SK-N-SH (cell line): ENCODE results near the gene TNN. TPM values are rescaled to one million over a fixed set of nuclear protein-coding genes. Genes with fewer than 3 reads are reported as not detected.

Source experiments
- CTCF ChIA-PET: fragments of 300-600, 350-600 bp; formaldehyde crosslinking; extraction: SDS; loops from one replicate; lab custom pipeline; 2021; lab: Yijun Ruan, JAX
- POLR2A ChIA-PET: fragments of 350-600 bp; sonication (Branson Sonifier 250); formaldehyde crosslinking; extraction: SDS; loops from one replicate; lab custom pipeline; 2020; ENCODE audit warnings: antibody characterized with exemption, inconsistent platforms; lab: Yijun Ruan, JAX
- DNase-seq: peaks from one replicate; pipeline ENCODE4 v3.0.0; 2012
- H2AFZ ChIP-seq: fragments of 200-600 bp; sonication (generic); 2 replicates; pipeline ENCODE4 v1.8.1; 2016; ENCODE audit warnings: antibody characterized with exemption, mild to moderate bottlenecking, low read depth
- H3F3A ChIP-seq: fragments of 200-600 bp; sonication (generic); replicated peaks from 2 replicates; pipeline ENCODE3; 2016; ENCODE audit warnings: antibody characterized with exemption, mild to moderate bottlenecking; ENCODE audit not compliant: insufficient read depth
- H3K27ac ChIP-seq, 2 experiments: fragments of 200-500 bp in 1 of 2; fragments of 200-600 bp in 1 of 2; sonication (Bioruptor generic) in 1 of 2; sonication (generic), shearing (Covaris generic) in 1 of 2; 2 replicates each; pipeline versions ENCODE4 v1.5.1 to v1.6.1; 2014 to 2016; ENCODE audit warnings: low read depth in 2 of 2, inconsistent platforms in 1 of 2, low read length in 1 of 2, mild to moderate bottlenecking in 1 of 2, mixed read lengths in 1 of 2
- H3K27me3 ChIP-seq: fragments of 200-600 bp; sonication (generic), shearing (Covaris generic); 2 replicates; pipeline ENCODE4 v1.6.1; 2016; ENCODE audit warnings: mixed run types; ENCODE audit not compliant: insufficient read depth
- H3K36me3 ChIP-seq, 2 experiments: fragments of 200-500 bp in 1 of 2; fragments of 200-600 bp in 1 of 2; sonication (Bioruptor generic) in 1 of 2; sonication (generic) in 1 of 2; replicated peaks in 1 of 2; 2 replicates each; pipeline versions ENCODE3 to v1.5.1; 2014 to 2016; ENCODE audit warnings: low read length in 1 of 2, mild to moderate bottlenecking in 1 of 2; ENCODE audit not compliant: insufficient read depth in 2 of 2, control insufficient read depth in 1 of 2
- H3K4me1 ChIP-seq, 2 experiments: fragments of 200-500 bp in 1 of 2; fragments of 200-600 bp in 1 of 2; sonication (Bioruptor generic) in 1 of 2; sonication (generic), shearing (Covaris generic) in 1 of 2; 2 replicates each; pipeline versions ENCODE4 v1.5.1 to v1.6.1; 2014 to 2016; ENCODE audit warnings: low read depth in 1 of 2, low read length in 1 of 2, mixed run types in 1 of 2; ENCODE audit not compliant: insufficient read depth in 2 of 2, control insufficient read depth in 1 of 2
- H3K4me2 ChIP-seq: fragments of 200-600 bp; sonication (generic), shearing (Covaris generic); 2 replicates; pipeline ENCODE4 v1.6.1; 2017; ENCODE audit warnings: mixed run types
- H3K4me3 ChIP-seq, 2 experiments: fragments of 200-500 bp in 1 of 2; fragments of 200-600 bp in 1 of 2; sonication (Bioruptor generic) in 1 of 2; sonication (generic), shearing (Covaris generic) in 1 of 2; 2 replicates each; pipeline versions ENCODE4 v1.5.1 to v1.8.1; 2014 to 2016; ENCODE audit warnings: low read depth in 2 of 2, inconsistent platforms in 1 of 2, low read length in 1 of 2, mild to moderate bottlenecking in 1 of 2, mixed read lengths in 1 of 2, moderate library complexity in 1 of 2
- H3K79me2 ChIP-seq: fragments of 200-600 bp; sonication (generic); 2 replicates; pipeline ENCODE4 v1.8.1; 2017; ENCODE audit warnings: mild to moderate bottlenecking; ENCODE audit not compliant: insufficient read depth
- H3K9ac ChIP-seq: fragments of 200-600 bp; sonication (generic); 2 replicates; pipeline ENCODE4 v1.6.1; 2017; ENCODE audit warnings: mixed run types
- H3K9me2 ChIP-seq: fragments of 200-600 bp; sonication (generic); 2 replicates; pipeline ENCODE4 v1.6.1; 2017; ENCODE audit warnings: mixed run types
- H3K9me3 ChIP-seq: fragments of 200-600 bp; sonication (generic); 2 replicates; pipeline ENCODE4 v1.6.1; 2017; ENCODE audit warnings: mixed run types, mild to moderate bottlenecking, moderate library complexity
- H4K20me1 ChIP-seq: fragments of 200-600 bp; sonication (generic); 2 replicates; pipeline ENCODE4 v1.6.1; 2017; ENCODE audit warnings: mild to moderate bottlenecking, mixed run types; ENCODE audit not compliant: insufficient read depth
- ELF1 ChIP-seq: IDR thresholded peaks from 2 replicates; pipeline ENCODE4 v1.4.0; 2012
- FOXJ3 ChIP-seq: sonication (generic); formaldehyde crosslinking; IDR thresholded peaks from 2 replicates; pipeline ENCODE4 v1.5.1; 2020; ENCODE audit warnings: mild to moderate bottlenecking, missing genetic modification reagents
- GABPA ChIP-seq: IDR thresholded peaks from 2 replicates; pipeline ENCODE4 v1.4.0; 2012; ENCODE audit warnings: low read depth, mild to moderate bottlenecking
- JUND ChIP-seq: IDR thresholded peaks from 2 replicates; pipeline ENCODE4 v1.4.0; 2012
- MXI1 ChIP-seq: IDR thresholded peaks from 2 replicates; pipeline ENCODE4 v1.6.1; 2012; ENCODE audit warnings: mild to moderate bottlenecking, low read depth, low read length, improper control_type of control experiment
- NFIC ChIP-seq: IDR thresholded peaks from 2 replicates; pipeline ENCODE4 v1.4.0; 2012; ENCODE audit warnings: borderline replicate concordance
- NRF1 ChIP-seq: IDR thresholded peaks from 2 replicates; pipeline ENCODE4 v1.6.1; 2012; ENCODE audit warnings: low read depth, mild to moderate bottlenecking, low read length
- POLR2AphosphoS5 ChIP-seq: IDR thresholded peaks from 2 replicates; pipeline ENCODE4 v1.6.1; 2012; ENCODE audit warnings: low read depth, low read length
- RXRA ChIP-seq: IDR thresholded peaks from 2 replicates; pipeline ENCODE4 v1.4.0; 2012; ENCODE audit warnings: low read depth, mild to moderate bottlenecking, borderline replicate concordance
- TAF1 ChIP-seq: IDR thresholded peaks from 2 replicates; pipeline ENCODE4 v1.6.1; 2012; ENCODE audit warnings: low read depth, mild to moderate bottlenecking, low read length, moderate library complexity, borderline replicate concordance
- WGBS: methylation state at CpG from one replicate; pipeline ENCODE4 v1.1.6; 2017; ENCODE audit warnings: low lambda C conversion rate; 5-methylcytosine and 5-hydroxymethylcytosine counted together
- polyA plus RNA-seq, 3 experiments: library from polyadenylated mRNA; depleted of rRNA; stranded (reverse); fragments of >200 nt; gene quantifications; 2 replicates each; pipeline ENCODE4 v1.2.3, GENCODE V29; 2012
- TF ChIP-seq, protein P1 (sequence below): IDR thresholded peaks from 2 replicates; pipeline ENCODE4; 2012
- TF ChIP-seq, protein P2 (sequence below): fragments of 150-350 bp; IDR thresholded peaks from 2 replicates; pipeline ENCODE4 v1.6.1; 2016; ENCODE audit warnings: mild to moderate bottlenecking, low read depth, low read length
- TF ChIP-seq, protein P3 (sequence below): IDR thresholded peaks from 2 replicates; pipeline ENCODE4 v1.4.0; 2012; ENCODE audit warnings: low read depth, borderline replicate concordance
- TF ChIP-seq, protein P4 (sequence below): fragments of 150-350 bp; IDR thresholded peaks from 2 replicates; pipeline ENCODE4 v1.6.1; 2017; ENCODE audit warnings: antibody characterized with exemption, low read length, low read depth, borderline replicate concordance
- TF ChIP-seq, protein P5 (sequence below): IDR thresholded peaks from 2 replicates; pipeline ENCODE4 v1.6.1; 2012; ENCODE audit warnings: mild to moderate bottlenecking, low read depth, low read length, moderate library complexity

Gene TNN
- polyA plus RNA-seq, 1 of the 3 experiments (the other 2 are of a cell fraction): not detected

GRCh38 chr1:175171036-175171913 lies 103.6 kb downstream of the TNN start:
- Histone ChIP-seq H3K79me2 (no peaks in the 10 kb centered on the region), H3K36me3 (no peaks in the 10 kb centered on the region), H4K20me1 (no peaks in the 10 kb centered on the region), H3K4me3 (no peak overlapping the region), H3K4me2 (no peak overlapping the region), H3F3A (no peaks in the 10 kb centered on the region), H3K27me3 (no peaks in the 10 kb centered on the region), H3K9ac (no peak overlapping the region), H3K9me3 (no peaks in the 10 kb centered on the region), H3K27ac (no peak overlapping the region), H3K4me1 (no peaks in the 10 kb centered on the region; a peak in 1 of 4 replicates), H2AFZ (no peak overlapping the region), H3K9me2 (no peaks in the 10 kb centered on the region)
- 33% methylated on average over 9 of the region's 9 CpGs for WGBS
- no peak for DNase-seq
- TF ChIP-seq POLR2AphosphoS5 (no peak), TAF1 (no peak), MXI1 (no peak), NRF1 (no peak), GABPA (no peak), JUND (no peak)
- TF ChIP-seq, protein P1, sequence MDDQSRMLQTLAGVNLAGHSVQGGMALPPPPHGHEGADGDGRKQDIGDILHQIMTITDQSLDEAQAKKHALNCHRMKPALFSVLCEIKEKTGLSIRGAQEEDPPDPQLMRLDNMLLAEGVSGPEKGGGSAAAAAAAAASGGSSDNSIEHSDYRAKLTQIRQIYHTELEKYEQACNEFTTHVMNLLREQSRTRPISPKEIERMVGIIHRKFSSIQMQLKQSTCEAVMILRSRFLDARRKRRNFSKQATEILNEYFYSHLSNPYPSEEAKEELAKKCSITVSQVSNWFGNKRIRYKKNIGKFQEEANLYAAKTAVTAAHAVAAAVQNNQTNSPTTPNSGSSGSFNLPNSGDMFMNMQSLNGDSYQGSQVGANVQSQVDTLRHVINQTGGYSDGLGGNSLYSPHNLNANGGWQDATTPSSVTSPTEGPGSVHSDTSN: no peak
- TF ChIP-seq, protein P2, sequence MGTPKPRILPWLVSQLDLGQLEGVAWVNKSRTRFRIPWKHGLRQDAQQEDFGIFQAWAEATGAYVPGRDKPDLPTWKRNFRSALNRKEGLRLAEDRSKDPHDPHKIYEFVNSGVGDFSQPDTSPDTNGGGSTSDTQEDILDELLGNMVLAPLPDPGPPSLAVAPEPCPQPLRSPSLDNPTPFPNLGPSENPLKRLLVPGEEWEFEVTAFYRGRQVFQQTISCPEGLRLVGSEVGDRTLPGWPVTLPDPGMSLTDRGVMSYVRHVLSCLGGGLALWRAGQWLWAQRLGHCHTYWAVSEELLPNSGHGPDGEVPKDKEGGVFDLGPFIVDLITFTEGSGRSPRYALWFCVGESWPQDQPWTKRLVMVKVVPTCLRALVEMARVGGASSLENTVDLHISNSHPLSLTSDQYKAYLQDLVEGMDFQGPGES: no peak
- TF ChIP-seq, protein P3, sequence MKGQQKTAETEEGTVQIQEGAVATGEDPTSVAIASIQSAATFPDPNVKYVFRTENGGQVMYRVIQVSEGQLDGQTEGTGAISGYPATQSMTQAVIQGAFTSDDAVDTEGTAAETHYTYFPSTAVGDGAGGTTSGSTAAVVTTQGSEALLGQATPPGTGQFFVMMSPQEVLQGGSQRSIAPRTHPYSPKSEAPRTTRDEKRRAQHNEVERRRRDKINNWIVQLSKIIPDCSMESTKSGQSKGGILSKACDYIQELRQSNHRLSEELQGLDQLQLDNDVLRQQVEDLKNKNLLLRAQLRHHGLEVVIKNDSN: no peak
- POLR2A ChIA-PET: no interaction called here
- CTCF ChIA-PET: interaction anchor here (0.9 to 1.8 kb wide), 4 partner anchors 16 to 148 kb away, joined by 3 to 8 read pairs (median 6); no protein-coding TSS in a partner anchor

GRCh38 chr1:175172503-175172902 lies 104.9 kb downstream of the TNN start:
- 43% methylated on average over 3 of the region's 3 CpGs for WGBS
- Histone ChIP-seq H3K4me2 (no peak overlapping the region), H3K4me3 (no peak overlapping the region), H4K20me1 (no peaks in the 10 kb centered on the region), H3K9me3 (no peaks in the 10 kb centered on the region), H3K27ac (no peak overlapping the region), H3K9ac (no peak overlapping the region), H3K9me2 (no peaks in the 10 kb centered on the region), H3F3A (no peaks in the 10 kb centered on the region), H3K36me3 (no peaks in the 10 kb centered on the region), H3K4me1 (peaks cover 0 to 2% of the 10 kb centered on the region in 2 experiments; a peak in 1 of 4 replicates), H2AFZ (no peak overlapping the region), H3K27me3 (no peaks in the 10 kb centered on the region), H3K79me2 (no peaks in the 10 kb centered on the region)
- POLR2A ChIA-PET: no interaction called here
- CTCF ChIA-PET: interaction anchor here (1.5 to 1.8 kb wide), 2 partner anchors 18 to 20 kb away, joined by 7 to 8 read pairs; no protein-coding TSS in a partner anchor
- no peak for DNase-seq
- TF ChIP-seq RXRA: no peak
- TF ChIP-seq NRF1: no peak
- TF ChIP-seq NFIC: no peak
- TF ChIP-seq, protein P4, sequence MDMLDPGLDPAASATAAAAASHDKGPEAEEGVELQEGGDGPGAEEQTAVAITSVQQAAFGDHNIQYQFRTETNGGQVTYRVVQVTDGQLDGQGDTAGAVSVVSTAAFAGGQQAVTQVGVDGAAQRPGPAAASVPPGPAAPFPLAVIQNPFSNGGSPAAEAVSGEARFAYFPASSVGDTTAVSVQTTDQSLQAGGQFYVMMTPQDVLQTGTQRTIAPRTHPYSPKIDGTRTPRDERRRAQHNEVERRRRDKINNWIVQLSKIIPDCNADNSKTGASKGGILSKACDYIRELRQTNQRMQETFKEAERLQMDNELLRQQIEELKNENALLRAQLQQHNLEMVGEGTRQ: no peak
- no peak for TF ChIP-seq ELF1
- no peak for TF ChIP-seq FOXJ3 (CRISPR knock-in tag)
- no peak for TF ChIP-seq MXI1
- TF ChIP-seq, protein P1: no peak
- TF ChIP-seq, protein P5, sequence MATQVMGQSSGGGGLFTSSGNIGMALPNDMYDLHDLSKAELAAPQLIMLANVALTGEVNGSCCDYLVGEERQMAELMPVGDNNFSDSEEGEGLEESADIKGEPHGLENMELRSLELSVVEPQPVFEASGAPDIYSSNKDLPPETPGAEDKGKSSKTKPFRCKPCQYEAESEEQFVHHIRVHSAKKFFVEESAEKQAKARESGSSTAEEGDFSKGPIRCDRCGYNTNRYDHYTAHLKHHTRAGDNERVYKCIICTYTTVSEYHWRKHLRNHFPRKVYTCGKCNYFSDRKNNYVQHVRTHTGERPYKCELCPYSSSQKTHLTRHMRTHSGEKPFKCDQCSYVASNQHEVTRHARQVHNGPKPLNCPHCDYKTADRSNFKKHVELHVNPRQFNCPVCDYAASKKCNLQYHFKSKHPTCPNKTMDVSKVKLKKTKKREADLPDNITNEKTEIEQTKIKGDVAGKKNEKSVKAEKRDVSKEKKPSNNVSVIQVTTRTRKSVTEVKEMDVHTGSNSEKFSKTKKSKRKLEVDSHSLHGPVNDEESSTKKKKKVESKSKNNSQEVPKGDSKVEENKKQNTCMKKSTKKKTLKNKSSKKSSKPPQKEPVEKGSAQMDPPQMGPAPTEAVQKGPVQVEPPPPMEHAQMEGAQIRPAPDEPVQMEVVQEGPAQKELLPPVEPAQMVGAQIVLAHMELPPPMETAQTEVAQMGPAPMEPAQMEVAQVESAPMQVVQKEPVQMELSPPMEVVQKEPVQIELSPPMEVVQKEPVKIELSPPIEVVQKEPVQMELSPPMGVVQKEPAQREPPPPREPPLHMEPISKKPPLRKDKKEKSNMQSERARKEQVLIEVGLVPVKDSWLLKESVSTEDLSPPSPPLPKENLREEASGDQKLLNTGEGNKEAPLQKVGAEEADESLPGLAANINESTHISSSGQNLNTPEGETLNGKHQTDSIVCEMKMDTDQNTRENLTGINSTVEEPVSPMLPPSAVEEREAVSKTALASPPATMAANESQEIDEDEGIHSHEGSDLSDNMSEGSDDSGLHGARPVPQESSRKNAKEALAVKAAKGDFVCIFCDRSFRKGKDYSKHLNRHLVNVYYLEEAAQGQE: no peak
